ENCODE data around the gene FNDC8. TPM values are rescaled to one million over a fixed set of nuclear protein-coding genes. Genes with fewer than 3 reads are reported as not detected.
A peak's percentile ranks its signal among the peaks of the same experiment; 100 is the strongest.

Gene FNDC8
- total RNA-seq, 2 experiments from 2014 or later, result not detected

- ChIA-PET CTCF (interaction anchor here (0.6 to 1.3 kb wide), 8 partner anchors 10 to 373 kb away, joined by 3 to 4 read pairs (median 3); no protein-coding TSS in a partner anchor), POLR2A (interaction anchor here (1.0 to 1.8 kb wide), 4 partner anchors 13 to 82 kb away, joined by 3 to 7 read pairs (median 3); partner anchors contain the start of genes SLFN5 and UNC45B)
- peak; percentile 44 for DNase-seq
- peaks cover 7% of the 10 kb centered on the region for H3K36me3 Mint-ChIP-seq (ENCODE audit: low read depth)
- no peaks in the 10 kb centered on the region for H3K27me3 Mint-ChIP-seq (ENCODE audit: low read depth)
- peak overlapping the region; percentile 16 for H3K4me3 Mint-ChIP-seq
- peak; percentile 45 for ATAC-seq
- H3K27ac Mint-ChIP-seq, result peak overlapping the region; percentile 82
- H3K9me3 Mint-ChIP-seq (ENCODE audit: insufficient read depth), result no peaks in the 10 kb centered on the region
- peaks cover 51% of the 10 kb centered on the region for H3K4me1 Mint-ChIP-seq (ENCODE audit: low read depth)
Measured at GRCh38 chr17:35160354-35161201, 39.2 kb downstream of the FNDC8 start.

DNA sequence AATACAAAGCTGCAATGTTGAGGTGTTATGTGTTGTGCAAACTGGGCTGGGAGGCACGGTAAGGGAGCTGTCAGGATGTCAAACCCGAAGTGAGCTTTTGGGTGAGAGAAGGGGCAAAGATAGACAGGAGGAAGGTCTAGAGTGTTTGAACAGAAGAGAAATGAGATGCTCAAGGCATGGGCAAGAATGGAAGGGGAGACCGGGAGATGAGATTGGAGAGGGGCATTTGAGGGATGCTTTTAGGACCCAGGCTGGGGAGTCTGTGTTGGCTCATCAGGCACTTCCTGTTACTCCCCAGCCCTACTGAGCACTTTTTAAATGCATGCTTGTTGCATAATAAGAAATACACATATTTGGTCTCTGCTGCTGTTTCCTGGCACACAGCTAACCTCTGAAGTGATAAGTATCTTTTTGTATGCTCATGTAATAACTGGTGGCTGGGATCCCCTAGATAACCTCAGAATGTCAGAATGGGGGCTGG lies 39.9 kb downstream of the FNDC8 start:
- ChIA-PET POLR2A (interaction anchor here (0.6 to 1.8 kb wide), 5 partner anchors 13 to 125 kb away, joined by 3 to 7 read pairs (median 3); partner anchors contain the start of genes SLFN5 and UNC45B), CTCF (interaction anchor here (0.6 to 1.3 kb wide), 9 partner anchors 17 to 372 kb away, joined by 3 to 4 read pairs (median 3); partner anchors contain the start of gene NLE1)
- Mint-ChIP-seq H3K4me1 (ENCODE audit: low read depth) (peaks cover 51% of the 10 kb centered on the region), H3K4me3 (peak overlapping the region; percentile 16), H3K36me3 (ENCODE audit: low read depth) (peaks cover 7% of the 10 kb centered on the region), H3K9me3 (ENCODE audit: insufficient read depth) (no peaks in the 10 kb centered on the region), H3K27ac (peak overlapping the region; percentile 82), H3K27me3 (ENCODE audit: low read depth) (no peaks in the 10 kb centered on the region)
- DNase-seq (peak; percentile 44), ATAC-seq (peak; percentile 69)

DNA sequence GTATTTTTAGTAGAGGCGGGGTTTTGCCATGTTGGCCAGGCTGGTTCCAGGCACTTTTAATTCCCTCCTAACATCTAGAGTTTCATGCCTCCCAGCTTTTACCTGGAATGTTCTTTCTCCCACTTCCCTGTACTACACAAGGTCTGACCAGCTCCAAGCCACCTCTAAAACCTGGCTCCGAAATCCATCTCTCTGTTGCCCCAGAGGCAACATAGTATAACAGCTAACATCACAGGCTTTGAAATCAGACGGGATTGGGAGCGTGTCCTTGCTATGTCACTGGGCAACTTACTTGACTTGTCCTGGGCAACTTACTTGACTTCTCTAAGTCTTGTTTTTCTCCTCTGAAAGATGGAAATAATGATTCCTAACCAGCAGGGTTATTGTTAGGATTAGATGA lies 41.3 kb downstream of the FNDC8 start:
- DNase-seq (no peak), ATAC-seq (no peak)
- H3K4me3 Mint-ChIP-seq, result no peak overlapping the region
- no peaks in the 10 kb centered on the region for H3K9me3 Mint-ChIP-seq (ENCODE audit: insufficient read depth)
- H3K27me3 Mint-ChIP-seq (ENCODE audit: low read depth), result no peaks in the 10 kb centered on the region
- H3K36me3 Mint-ChIP-seq (ENCODE audit: low read depth), result peaks cover 7% of the 10 kb centered on the region
- CTCF ChIA-PET, result no interaction called here
- H3K4me1 Mint-ChIP-seq (ENCODE audit: low read depth), result peaks cover 51% of the 10 kb centered on the region
- no peak overlapping the region for H3K27ac Mint-ChIP-seq
- POLR2A ChIA-PET, result no interaction called here

GRCh38 chr17:35163886-35164285 lies 42.5 kb downstream of the FNDC8 start:
- Mint-ChIP-seq H3K36me3 (ENCODE audit: low read depth) (peaks cover 7% of the 10 kb centered on the region), H3K27me3 (ENCODE audit: low read depth) (no peaks in the 10 kb centered on the region), H3K4me1 (ENCODE audit: low read depth) (peaks cover 47% of the 10 kb centered on the region), H3K9me3 (ENCODE audit: insufficient read depth) (no peaks in the 10 kb centered on the region), H3K27ac (no peak overlapping the region), H3K4me3 (no peak overlapping the region)
- ATAC-seq, result no peak
- ChIA-PET CTCF (no interaction called here), POLR2A (interaction anchor here (0.6 to 1.5 kb wide), 4 partner anchors 11 to 373 kb away, joined by 3 to 4 read pairs (median 4); partner anchors contain the start of gene SLFN12L)
- DNase-seq, result no peak

DNA sequence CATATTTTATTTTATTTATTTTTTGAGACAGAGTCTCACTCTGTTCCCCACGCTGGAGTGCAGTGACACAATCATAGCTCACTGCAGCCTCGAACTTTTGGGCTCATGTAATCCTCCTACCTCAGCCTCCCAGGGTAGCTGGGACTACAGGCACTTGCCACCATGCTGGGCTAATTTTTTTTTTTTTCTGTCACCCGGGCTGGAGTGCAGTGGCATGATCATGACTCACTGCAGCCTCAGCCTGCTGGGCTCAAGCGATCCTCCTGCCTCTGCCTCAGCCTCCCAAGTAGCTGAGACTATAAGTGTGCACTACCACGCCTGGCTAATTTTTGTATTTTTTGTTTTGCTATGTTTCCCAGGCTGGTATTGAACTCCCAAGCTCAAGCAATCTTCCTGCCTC lies 43.3 kb downstream of the FNDC8 start:
- Mint-ChIP-seq H3K9me3 (ENCODE audit: insufficient read depth) (no peaks in the 10 kb centered on the region), H3K27me3 (ENCODE audit: low read depth) (no peaks in the 10 kb centered on the region), H3K36me3 (ENCODE audit: low read depth) (peaks cover 7% of the 10 kb centered on the region), H3K4me1 (ENCODE audit: low read depth) (peaks cover 42% of the 10 kb centered on the region), H3K27ac (no peak overlapping the region), H3K4me3 (no peak overlapping the region)
- CTCF ChIA-PET, result interaction anchor here (1.2 to 1.4 kb wide), 3 partner anchors 23 to 74 kb away, joined by 3 to 6 read pairs (median 5); partner anchors contain the start of gene NLE1
- DNase-seq (no peak), ATAC-seq (no peak)
- POLR2A ChIA-PET, result interaction anchor here (1.0 to 1.5 kb wide), 3 partner anchors 12 to 372 kb away, joined by 3 to 4 read pairs (median 4); partner anchors contain the start of gene SLFN12L

DNA sequence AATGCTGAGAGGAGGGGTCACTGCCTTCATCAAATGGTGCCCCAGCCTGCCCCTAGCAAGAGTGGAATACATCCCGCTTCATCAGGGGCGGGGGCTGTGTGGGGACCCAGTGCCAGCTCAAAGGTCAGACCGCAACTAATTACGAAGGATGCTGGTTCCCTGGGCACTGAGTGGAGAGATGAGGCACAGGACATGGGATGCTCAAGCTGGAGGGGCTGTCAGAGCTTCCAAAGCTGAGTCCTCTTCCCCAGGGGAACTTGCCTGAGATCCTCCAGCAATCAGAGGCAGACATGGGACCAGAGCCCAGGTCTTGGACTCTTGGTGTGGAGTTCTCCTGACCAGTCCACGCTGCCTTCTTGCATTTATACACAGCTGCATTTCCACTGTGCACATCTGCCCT lies 45.1 kb downstream of the FNDC8 start:
- no peak overlapping the region for H3K27ac Mint-ChIP-seq
- CTCF ChIA-PET, result interaction anchor here (2.3 to 3.1 kb wide), 2 partner anchors 146 to 367 kb away, joined by 6 to 9 read pairs; no protein-coding TSS in a partner anchor
- no peaks in the 10 kb centered on the region for H3K27me3 Mint-ChIP-seq (ENCODE audit: low read depth)
- no peaks in the 10 kb centered on the region for H3K36me3 Mint-ChIP-seq (ENCODE audit: low read depth)
- peaks cover 30% of the 10 kb centered on the region for H3K4me1 Mint-ChIP-seq (ENCODE audit: low read depth)
- ATAC-seq (no peak), DNase-seq (no peak)
- no peak overlapping the region for H3K4me3 Mint-ChIP-seq
- H3K9me3 Mint-ChIP-seq (ENCODE audit: insufficient read depth), result no peaks in the 10 kb centered on the region
- POLR2A ChIA-PET, result interaction anchor here (1.5 to 2.4 kb wide), 2 partner anchors 75 to 77 kb away, joined by 4 to 14 read pairs; partner anchors contain the start of gene SLFN5

- ChIA-PET CTCF (interaction anchor here (2.2 to 3.1 kb wide), 3 partner anchors 146 to 372 kb away, joined by 6 to 9 read pairs (median 7); no protein-coding TSS in a partner anchor), POLR2A (interaction anchor here (1.5 to 2.4 kb wide), 2 partner anchors 47 to 76 kb away, joined by 4 to 14 read pairs; partner anchors contain the start of gene SLFN5)
- Mint-ChIP-seq H3K4me1 (ENCODE audit: low read depth) (peaks cover 29% of the 10 kb centered on the region), H3K27ac (no peak overlapping the region), H3K27me3 (ENCODE audit: low read depth) (no peaks in the 10 kb centered on the region), H3K36me3 (ENCODE audit: low read depth) (no peaks in the 10 kb centered on the region), H3K4me3 (no peak overlapping the region), H3K9me3 (ENCODE audit: insufficient read depth) (no peaks in the 10 kb centered on the region)
- ATAC-seq (no peak), DNase-seq (no peak)
Measured at GRCh38 chr17:35167046-35167445, 45.6 kb downstream of the FNDC8 start.

DNA sequence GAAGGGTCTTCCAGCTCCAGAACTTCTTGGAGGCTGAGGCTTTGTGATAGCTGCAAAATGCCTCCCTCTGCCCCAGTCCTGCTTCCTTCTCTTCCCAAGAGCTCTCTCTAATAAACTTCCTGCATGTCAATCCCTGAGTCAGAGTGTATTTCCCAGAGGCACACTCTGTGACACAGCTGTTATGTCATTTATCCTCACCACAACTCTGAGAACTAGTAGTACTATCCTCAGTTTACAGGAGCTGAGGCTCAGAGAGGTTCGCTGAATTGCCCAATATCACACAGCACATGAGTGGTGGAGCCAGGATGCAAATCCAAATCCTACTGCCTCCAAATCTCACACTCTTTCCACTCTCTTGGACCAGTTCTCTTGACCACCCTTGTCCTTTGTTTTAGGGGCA lies 46.3 kb downstream of the FNDC8 start:
- ChIA-PET CTCF (interaction anchor here (2.2 to 3.1 kb wide), 3 partner anchors 145 to 372 kb away, joined by 6 to 9 read pairs (median 7); no protein-coding TSS in a partner anchor), POLR2A (interaction anchor here (0.6 to 2.4 kb wide), 3 partner anchors 46 to 580 kb away, joined by 3 to 14 read pairs (median 4); partner anchors contain the start of gene SLFN5)
- ATAC-seq (no peak), DNase-seq (no peak)
- H3K27ac Mint-ChIP-seq, result no peak overlapping the region
- no peaks in the 10 kb centered on the region for H3K36me3 Mint-ChIP-seq (ENCODE audit: low read depth)
- H3K4me3 Mint-ChIP-seq, result no peak overlapping the region
- peaks cover 32% of the 10 kb centered on the region for H3K4me1 Mint-ChIP-seq (ENCODE audit: low read depth)
- H3K27me3 Mint-ChIP-seq (ENCODE audit: low read depth), result no peaks in the 10 kb centered on the region
- H3K9me3 Mint-ChIP-seq (ENCODE audit: insufficient read depth), result no peaks in the 10 kb centered on the region

GRCh38 chr17:35169835-35170363 lies 48.5 kb downstream of the FNDC8 start:
- no peaks in the 10 kb centered on the region for H3K9me3 Mint-ChIP-seq (ENCODE audit: insufficient read depth)
- H3K27ac Mint-ChIP-seq, result no peak overlapping the region
- DNase-seq (no peak), ATAC-seq (no peak)
- peaks cover 30% of the 10 kb centered on the region for H3K4me1 Mint-ChIP-seq (ENCODE audit: low read depth)
- no peak overlapping the region for H3K4me3 Mint-ChIP-seq
- CTCF ChIA-PET, result interaction anchor here (0.8 to 2.5 kb wide), 10 partner anchors 9 to 370 kb away, joined by 3 to 10 read pairs (median 6); partner anchors contain the start of genes SLFN11 and SLFN5
- POLR2A ChIA-PET, result interaction anchor here (1.3 to 1.7 kb wide), 2 partner anchors 74 to 203 kb away, joined by 4 to 11 read pairs; partner anchors contain the start of genes SLFN11 and SLFN5
- H3K27me3 Mint-ChIP-seq (ENCODE audit: low read depth), result no peaks in the 10 kb centered on the region
- H3K36me3 Mint-ChIP-seq (ENCODE audit: low read depth), result no peaks in the 10 kb centered on the region

- DNase-seq (peak; percentile 36), ATAC-seq (peak; percentile 78)
- peaks cover 33% of the 10 kb centered on the region for H3K4me1 Mint-ChIP-seq (ENCODE audit: low read depth)
- H3K27me3 Mint-ChIP-seq (ENCODE audit: low read depth), result no peaks in the 10 kb centered on the region
- ChIA-PET CTCF (interaction anchor here (0.7 to 2.5 kb wide), 14 partner anchors 11 to 576 kb away, joined by 3 to 10 read pairs (median 6); partner anchors contain the start of gene SLFN5), POLR2A (interaction anchor here (0.7 to 1.7 kb wide), 4 partner anchors 70 to 202 kb away, joined by 3 to 14 read pairs (median 8); partner anchors contain the start of genes SLFN11 and SLFN5)
- no peaks in the 10 kb centered on the region for H3K36me3 Mint-ChIP-seq (ENCODE audit: low read depth)
- peak overlapping the region; percentile 10 for H3K4me3 Mint-ChIP-seq
- H3K27ac Mint-ChIP-seq, result peak overlapping the region; percentile 63
- no peaks in the 10 kb centered on the region for H3K9me3 Mint-ChIP-seq (ENCODE audit: insufficient read depth)
Measured at GRCh38 chr17:35170968-35171771, 49.8 kb downstream of the FNDC8 start.
